Neural cell (in vitro differentiated cells): ENCODE data around the gene GUCY1A2. TPM values are rescaled to one million over a fixed set of nuclear protein-coding genes. Genes with fewer than 3 reads are reported as not detected.

ENCODE experiments used
- H2AFZ ChIP-seq: fragments of 200-600, 300-800 bp; sonication (generic), shearing (Covaris generic); 2 replicates; pipeline ENCODE4 v1.6.0; 2014; ENCODE audit warnings: low read depth, mild to moderate bottlenecking, antibody characterized with exemption, low read length, moderate library complexity
- H3F3A ChIP-seq: fragments of 200-600 bp; shearing (Covaris generic); 2 replicates; pipeline ENCODE4 v1.6.1; 2016; ENCODE audit warnings: mild to moderate bottlenecking, moderate library complexity, mixed read lengths, antibody characterized with exemption, low read length; ENCODE audit not compliant: insufficient read depth, poor library complexity, severe bottlenecking
- H3K27ac ChIP-seq: fragments of 200-600, 300-800 bp; sonication (generic), shearing (Covaris generic); 2 replicates; pipeline ENCODE4 v1.5.1; 2014; ENCODE audit warnings: mild to moderate bottlenecking, low read length, moderate library complexity
- H3K27me3 ChIP-seq: fragments of 300-800, 200-600 bp; sonication (generic), shearing (Covaris generic); 2 replicates; pipeline ENCODE4 v1.6.0; 2014; ENCODE audit warnings: mild to moderate bottlenecking, low read depth, low read length, moderate library complexity; ENCODE audit not compliant: insufficient read depth
- H3K36me3 ChIP-seq: fragments of 300-800, 200-600 bp; sonication (generic), shearing (Covaris generic); 2 replicates; pipeline ENCODE4 v1.5.1; 2014; ENCODE audit warnings: mild to moderate bottlenecking, antibody characterized with exemption, low read length, moderate library complexity; ENCODE audit not compliant: insufficient read depth
- H3K4me2 ChIP-seq: fragments of 300-800, 200-600 bp; sonication (generic), shearing (Covaris generic); 2 replicates; pipeline ENCODE4 v1.6.0; 2014; ENCODE audit warnings: mild to moderate bottlenecking, low read length
- H3K4me3 ChIP-seq: fragments of 300-800, 200-600 bp; sonication (generic), shearing (Covaris generic); 2 replicates; pipeline ENCODE4 v1.5.1; 2014; ENCODE audit warnings: mild to moderate bottlenecking, low read length, moderate library complexity
- H3K79me2 ChIP-seq: fragments of 200-600 bp; shearing (Covaris generic); replicated peaks from 2 replicates; pipeline ENCODE4 v1.6.0; 2014; ENCODE audit warnings: mild to moderate bottlenecking, low read length, moderate library complexity; ENCODE audit not compliant: insufficient read depth
- H3K9ac ChIP-seq: fragments of 300-800, 200-600 bp; sonication (generic), shearing (Covaris generic); 2 replicates; pipeline ENCODE4 v1.6.1; 2016; ENCODE audit warnings: mild to moderate bottlenecking, low read length, mixed read lengths
- H3K9me2 ChIP-seq: fragments of 200-600 bp; shearing (Covaris generic); 2 replicates; pipeline ENCODE4 v1.6.1; 2016; ENCODE audit warnings: mild to moderate bottlenecking, low read length, mixed read lengths; ENCODE audit not compliant: insufficient read depth
- H3K9me3 ChIP-seq: fragments of 200-600, 300-800 bp; sonication (generic), shearing (Covaris generic); 2 replicates; pipeline ENCODE4 v1.6.1; 2016; ENCODE audit warnings: mild to moderate bottlenecking, mixed run types, low read length, moderate library complexity, mixed read lengths
- H4K20me1 ChIP-seq: fragments of 200-600 bp; shearing (Covaris generic); 2 replicates; pipeline ENCODE4 v1.6.1; 2016; ENCODE audit warnings: mild to moderate bottlenecking, mixed run types; ENCODE audit not compliant: insufficient read depth
- EP300 ChIP-seq: fragments of 450-650 bp; conservative IDR thresholded peaks from 2 replicates; pipeline ENCODE4 v1.6.1; 2014; ENCODE audit warnings: antibody characterized with exemption, mild to moderate bottlenecking, moderate library complexity; ENCODE audit not compliant: poor library complexity, severe bottlenecking
- EZH2 ChIP-seq: fragments of 200-600, 300-800 bp; shearing (Covaris generic), sonication (generic); IDR thresholded peaks from 2 replicates; pipeline ENCODE4 v1.6.1; 2014; ENCODE audit warnings: antibody characterized with exemption, low read length, borderline replicate concordance, mild to moderate bottlenecking; ENCODE audit not compliant: insufficient read depth, poor library complexity, severe bottlenecking
- POLR2AphosphoS5 ChIP-seq: IDR thresholded peaks from 2 replicates; pipeline ENCODE4 v1.6.1; 2012
- RAD21 ChIP-seq: fragments of 450-650 bp; conservative IDR thresholded peaks from 2 replicates; pipeline ENCODE4 v1.6.1; 2014; ENCODE audit warnings: antibody characterized with exemption, mild to moderate bottlenecking, moderate library complexity
- SMC3 ChIP-seq: fragments of 450-650 bp; conservative IDR thresholded peaks from 2 replicates; pipeline ENCODE4 v1.6.1; 2014; ENCODE audit warnings: antibody characterized with exemption, mild to moderate bottlenecking, moderate library complexity; ENCODE audit not compliant: poor library complexity
- TAF1 ChIP-seq: IDR thresholded peaks from 2 replicates; pipeline ENCODE4 v1.6.1; 2012; ENCODE audit warnings: low read depth
- polyA plus RNA-seq: library from polyadenylated mRNA; depleted of rRNA; stranded (reverse); fragments of >200 nt; gene quantifications from 2 replicates; pipeline ENCODE4 v1.2.3, GENCODE V29; 2014
- TF ChIP-seq, protein P1 (sequence below): fragments of 450-650 bp; IDR thresholded peaks from 2 replicates; pipeline ENCODE4 v1.5.1; 2014; ENCODE audit warnings: antibody characterized with exemption, mild to moderate bottlenecking, moderate library complexity; ENCODE audit not compliant: poor library complexity, severe bottlenecking
- TF ChIP-seq, protein P2 (sequence below): IDR thresholded peaks from 2 replicates; pipeline ENCODE4 v1.6.1; 2012; ENCODE audit warnings: borderline replicate concordance

The GUCY1A2 gene
- polyA plus RNA-seq, 1 donor from 2014 or later = 5.1 TPM

DNA sequence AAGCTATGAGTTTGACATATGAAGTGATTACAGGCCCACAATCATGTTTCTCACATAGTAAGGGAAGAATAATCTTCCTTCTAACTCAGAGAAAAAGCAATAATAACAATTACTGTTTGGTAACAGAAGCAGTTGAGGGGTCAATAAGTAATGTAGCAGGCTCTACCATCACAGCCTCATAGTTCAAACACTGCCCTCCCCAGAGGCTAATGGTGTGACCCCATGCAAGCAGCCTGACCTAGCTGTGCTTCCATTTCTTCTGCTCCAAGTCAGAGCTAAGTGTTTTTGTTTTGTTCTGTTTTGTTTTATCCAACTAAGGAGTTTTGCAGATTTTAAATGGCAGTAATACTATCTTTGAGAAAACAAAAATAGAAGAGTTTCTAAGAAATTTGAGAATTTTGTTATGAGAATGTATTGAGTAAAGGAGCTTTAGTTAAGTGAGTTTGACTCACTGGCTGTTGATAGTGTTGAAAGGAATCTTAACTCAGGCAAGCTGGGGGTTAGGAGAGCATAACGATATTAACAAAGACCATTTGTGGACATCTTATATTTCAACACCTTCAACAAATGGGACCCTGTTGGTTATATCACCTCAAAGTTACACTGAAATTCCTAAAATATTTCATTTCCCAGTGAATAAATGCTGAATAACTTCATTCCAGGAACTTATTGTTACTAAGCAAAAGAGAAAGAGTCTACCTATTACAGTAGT lies 48.5 kb downstream of the GUCY1A2 start:
- Histone ChIP-seq H3K9me3 (no peaks in the 10 kb centered on the region), H3K36me3 (no peaks in the 10 kb centered on the region), H3K9ac (no peak overlapping the region), H3K4me3 (no peak overlapping the region), H3K27me3 (no peaks in the 10 kb centered on the region), H2AFZ (no peak overlapping the region), H3K9me2 (no peaks in the 10 kb centered on the region), H3K4me2 (no peak overlapping the region), H3K79me2 (no peaks in the 10 kb centered on the region), H3F3A (no peaks in the 10 kb centered on the region), H4K20me1 (no peaks in the 10 kb centered on the region), H3K27ac (no peak overlapping the region)
- TF ChIP-seq, protein P1, sequence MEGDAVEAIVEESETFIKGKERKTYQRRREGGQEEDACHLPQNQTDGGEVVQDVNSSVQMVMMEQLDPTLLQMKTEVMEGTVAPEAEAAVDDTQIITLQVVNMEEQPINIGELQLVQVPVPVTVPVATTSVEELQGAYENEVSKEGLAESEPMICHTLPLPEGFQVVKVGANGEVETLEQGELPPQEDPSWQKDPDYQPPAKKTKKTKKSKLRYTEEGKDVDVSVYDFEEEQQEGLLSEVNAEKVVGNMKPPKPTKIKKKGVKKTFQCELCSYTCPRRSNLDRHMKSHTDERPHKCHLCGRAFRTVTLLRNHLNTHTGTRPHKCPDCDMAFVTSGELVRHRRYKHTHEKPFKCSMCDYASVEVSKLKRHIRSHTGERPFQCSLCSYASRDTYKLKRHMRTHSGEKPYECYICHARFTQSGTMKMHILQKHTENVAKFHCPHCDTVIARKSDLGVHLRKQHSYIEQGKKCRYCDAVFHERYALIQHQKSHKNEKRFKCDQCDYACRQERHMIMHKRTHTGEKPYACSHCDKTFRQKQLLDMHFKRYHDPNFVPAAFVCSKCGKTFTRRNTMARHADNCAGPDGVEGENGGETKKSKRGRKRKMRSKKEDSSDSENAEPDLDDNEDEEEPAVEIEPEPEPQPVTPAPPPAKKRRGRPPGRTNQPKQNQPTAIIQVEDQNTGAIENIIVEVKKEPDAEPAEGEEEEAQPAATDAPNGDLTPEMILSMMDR = no peak
- peak; percentile 37 for TF ChIP-seq EP300

DNA sequence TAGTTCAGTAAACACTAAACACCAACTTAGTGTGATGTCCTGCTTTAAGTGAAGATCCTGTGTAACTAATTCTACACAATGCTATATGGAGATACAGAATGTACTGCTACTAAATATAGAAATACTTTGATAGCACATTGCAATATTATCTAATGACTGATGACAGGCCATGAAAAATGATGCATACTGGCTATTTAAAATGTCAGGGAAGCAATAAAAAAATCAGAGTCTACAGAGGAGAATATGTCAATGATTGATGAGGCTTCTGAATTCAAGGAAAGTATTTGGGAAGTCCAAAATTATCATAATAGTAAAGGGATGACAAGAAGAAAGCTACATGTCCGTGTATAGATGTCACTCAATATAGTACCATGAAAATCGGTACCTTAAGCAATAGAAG lies 55.3 kb downstream of the GUCY1A2 start:
- Histone ChIP-seq H3K9me3 (no peaks in the 10 kb centered on the region), H3K9ac (no peak overlapping the region), H3K27me3 (no peaks in the 10 kb centered on the region), H3K4me3 (peak overlapping the region; percentile 13), H3K27ac (peak overlapping the region; percentile 38), H4K20me1 (no peaks in the 10 kb centered on the region), H3K36me3 (no peaks in the 10 kb centered on the region), H3K9me2 (no peaks in the 10 kb centered on the region), H3F3A (no peaks in the 10 kb centered on the region), H3K4me2 (peak overlapping the region; percentile 22), H2AFZ (no peak overlapping the region), H3K79me2 (no peaks in the 10 kb centered on the region)
- TF ChIP-seq POLR2AphosphoS5 (peak; percentile 22), EP300 (peak; percentile 89)
- TF ChIP-seq, protein P2, sequence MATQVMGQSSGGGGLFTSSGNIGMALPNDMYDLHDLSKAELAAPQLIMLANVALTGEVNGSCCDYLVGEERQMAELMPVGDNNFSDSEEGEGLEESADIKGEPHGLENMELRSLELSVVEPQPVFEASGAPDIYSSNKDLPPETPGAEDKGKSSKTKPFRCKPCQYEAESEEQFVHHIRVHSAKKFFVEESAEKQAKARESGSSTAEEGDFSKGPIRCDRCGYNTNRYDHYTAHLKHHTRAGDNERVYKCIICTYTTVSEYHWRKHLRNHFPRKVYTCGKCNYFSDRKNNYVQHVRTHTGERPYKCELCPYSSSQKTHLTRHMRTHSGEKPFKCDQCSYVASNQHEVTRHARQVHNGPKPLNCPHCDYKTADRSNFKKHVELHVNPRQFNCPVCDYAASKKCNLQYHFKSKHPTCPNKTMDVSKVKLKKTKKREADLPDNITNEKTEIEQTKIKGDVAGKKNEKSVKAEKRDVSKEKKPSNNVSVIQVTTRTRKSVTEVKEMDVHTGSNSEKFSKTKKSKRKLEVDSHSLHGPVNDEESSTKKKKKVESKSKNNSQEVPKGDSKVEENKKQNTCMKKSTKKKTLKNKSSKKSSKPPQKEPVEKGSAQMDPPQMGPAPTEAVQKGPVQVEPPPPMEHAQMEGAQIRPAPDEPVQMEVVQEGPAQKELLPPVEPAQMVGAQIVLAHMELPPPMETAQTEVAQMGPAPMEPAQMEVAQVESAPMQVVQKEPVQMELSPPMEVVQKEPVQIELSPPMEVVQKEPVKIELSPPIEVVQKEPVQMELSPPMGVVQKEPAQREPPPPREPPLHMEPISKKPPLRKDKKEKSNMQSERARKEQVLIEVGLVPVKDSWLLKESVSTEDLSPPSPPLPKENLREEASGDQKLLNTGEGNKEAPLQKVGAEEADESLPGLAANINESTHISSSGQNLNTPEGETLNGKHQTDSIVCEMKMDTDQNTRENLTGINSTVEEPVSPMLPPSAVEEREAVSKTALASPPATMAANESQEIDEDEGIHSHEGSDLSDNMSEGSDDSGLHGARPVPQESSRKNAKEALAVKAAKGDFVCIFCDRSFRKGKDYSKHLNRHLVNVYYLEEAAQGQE = no peak

DNA sequence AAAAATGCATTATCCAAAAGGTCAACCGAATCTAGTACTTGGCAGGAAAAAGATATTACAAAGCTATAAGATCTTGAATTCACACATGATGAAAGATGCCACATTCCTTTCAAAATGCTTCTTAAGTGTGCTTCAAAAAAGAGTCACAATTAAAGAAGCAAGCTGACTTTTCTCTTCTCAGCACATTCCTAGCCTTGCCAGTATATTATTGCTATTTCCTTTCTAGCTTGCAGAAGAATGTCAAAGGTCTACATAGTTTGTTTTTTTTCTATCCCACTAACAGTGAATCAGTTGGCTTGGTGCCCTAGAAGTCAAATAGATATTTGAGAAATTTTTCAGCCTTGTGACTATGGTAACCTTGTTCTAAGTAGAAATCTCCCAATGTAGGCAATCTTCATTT lies 56.8 kb downstream of the GUCY1A2 start:
- no peak overlapping the region for H3K27ac ChIP-seq
- H3K36me3 ChIP-seq = no peaks in the 10 kb centered on the region
- H3K9me3 ChIP-seq = no peaks in the 10 kb centered on the region
- no peaks in the 10 kb centered on the region for H3K79me2 ChIP-seq
- no peaks in the 10 kb centered on the region for H4K20me1 ChIP-seq
- TF ChIP-seq POLR2AphosphoS5 = no peak
- TF ChIP-seq, protein P1 = no peak
- TF ChIP-seq, protein P2 = no peak
- no peak for TF ChIP-seq SMC3
- no peak for TF ChIP-seq EZH2
- no peak for TF ChIP-seq EP300
- no peak for TF ChIP-seq RAD21
- no peak for TF ChIP-seq TAF1
- no peaks in the 10 kb centered on the region for H3K9me2 ChIP-seq
- H3K9ac ChIP-seq = no peak overlapping the region
- no peaks in the 10 kb centered on the region for H3F3A ChIP-seq
- no peaks in the 10 kb centered on the region for H3K27me3 ChIP-seq
- H2AFZ ChIP-seq = no peak overlapping the region
- H3K4me2 ChIP-seq = no peak overlapping the region
- H3K4me3 ChIP-seq = no peak overlapping the region
